Measurements from ENCODE around the gene TMCC3. TPM values are rescaled to one million over a fixed set of nuclear protein-coding genes. Genes with fewer than 3 reads are reported as not detected.
"Not testable (repeated sequence)": the region's sequence is repeated elsewhere in the genome, so short reads cannot be mapped to it uniquely, and the experiment has no call there.

Gene TMCC3
- total RNA-seq, 1 donor: 1.7 TPM

GRCh38 chr12:94555687-94556086, 94.7 kb downstream of the TMCC3 start:
- no peak for DNase-seq (ENCODE audit: low read depth)
- no peak overlapping the region for H3K4me3 ChIP-seq (ENCODE audit: low read depth, low read length)
- no peak for TF ChIP-seq CTCF (IDR thresholded peaks at IDR 0.05; ENCODE audit: insufficient read depth, low read depth, low read length)

GRCh38 chr12:94553875-94554274, 96.5 kb downstream of the TMCC3 start:
- no peak for TF ChIP-seq CTCF (IDR thresholded peaks at IDR 0.05; ENCODE audit: insufficient read depth, low read depth, low read length)
- no peak for DNase-seq (ENCODE audit: low read depth)

GRCh38 chr12:94553130-94553519, 97.2 kb downstream of the TMCC3 start:
- DNase-seq (ENCODE audit: low read depth): peak; percentile 67
- no peak overlapping the region for H3K4me3 ChIP-seq (ENCODE audit: low read depth, low read length)
- no peak for TF ChIP-seq CTCF (IDR thresholded peaks at IDR 0.05; ENCODE audit: insufficient read depth, low read depth, low read length)

More at GRCh38 chr12:94553875-94554274, 96.5 kb downstream of the TMCC3 start:
- H3K4me3 ChIP-seq (ENCODE audit: low read depth, low read length): no peak overlapping the region

- TF ChIP-seq CTCF (IDR thresholded peaks at IDR 0.05; ENCODE audit: insufficient read depth, low read depth, low read length): no peak
- DNase-seq (ENCODE audit: low read depth): no peak
- no peak overlapping the region for H3K4me3 ChIP-seq (ENCODE audit: low read depth, low read length)
These were observed 98.5 kb downstream of the TMCC3 start for GRCh38 chr12:94551810-94552209.

GRCh38 chr12:94550964-94551363, 99.4 kb downstream of the TMCC3 start:
- no peak overlapping the region for H3K4me3 ChIP-seq (ENCODE audit: low read depth, low read length)
- no peak for DNase-seq (ENCODE audit: low read depth)
- no peak for TF ChIP-seq CTCF (IDR thresholded peaks at IDR 0.05; ENCODE audit: insufficient read depth, low read depth, low read length)

GRCh38 chr12:94548833-94549232, 101.5 kb downstream of the TMCC3 start:
- not testable (repeated sequence) for DNase-seq (ENCODE audit: low read depth); H3K4me3 ChIP-seq (ENCODE audit: low read depth, low read length)

GRCh38 chr12:94545935-94546771, 104.2 kb downstream of the TMCC3 start:
- DNase-seq (ENCODE audit: low read depth): peak; percentile 80

More at GRCh38 chr12:94545935-94546771, 104.2 kb downstream of the TMCC3 start:
- peak; percentile 92 for TF ChIP-seq CTCF (IDR thresholded peaks at IDR 0.05; ENCODE audit: insufficient read depth, low read depth, low read length)
- H3K4me3 ChIP-seq (ENCODE audit: low read depth, low read length): no peak overlapping the region
